HUES48 (cell line): ENCODE data around the gene LCE4A.
"Not testable (repeated sequence)": the region's sequence is repeated elsewhere in the genome, so short reads cannot be mapped to it uniquely, and the experiment has no call there.

Experiments
- H3K27ac ChIP-seq: one replicate; pipeline ENCODE4 v1.7.0; 2013; ENCODE audit warnings: low read depth, low read length, inconsistent platforms
- H3K27me3 ChIP-seq: 2 replicates; pipeline ENCODE4 v1.6.1; 2013; ENCODE audit warnings: mild to moderate bottlenecking, low read length; ENCODE audit not compliant: control insufficient read depth, insufficient read depth
- H3K36me3 ChIP-seq: 2 replicates; pipeline ENCODE4 v1.6.1; 2013; ENCODE audit warnings: low read length; ENCODE audit not compliant: control insufficient read depth, insufficient read depth
- H3K4me1 ChIP-seq: 2 replicates; pipeline ENCODE4 v1.6.1; 2013; ENCODE audit warnings: mild to moderate bottlenecking, low read length; ENCODE audit not compliant: control insufficient read depth, insufficient read depth
- H3K4me3 ChIP-seq: 2 replicates; pipeline ENCODE4 v1.5.1; 2013; ENCODE audit warnings: mild to moderate bottlenecking, low read depth, low read length
- H3K9ac ChIP-seq: 2 replicates; pipeline ENCODE4 v1.6.1; 2013; ENCODE audit warnings: mild to moderate bottlenecking, low read depth, low read length, moderate library complexity
- H3K9me3 ChIP-seq: 2 replicates; pipeline ENCODE4 v1.6.1; 2013; ENCODE audit warnings: low read length; ENCODE audit not compliant: control insufficient read depth, insufficient read depth

LCE4A gene, protein sequence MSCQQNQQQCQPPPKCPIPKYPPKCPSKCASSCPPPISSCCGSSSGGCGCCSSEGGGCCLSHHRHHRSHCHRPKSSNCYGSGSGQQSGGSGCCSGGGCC

DNA sequence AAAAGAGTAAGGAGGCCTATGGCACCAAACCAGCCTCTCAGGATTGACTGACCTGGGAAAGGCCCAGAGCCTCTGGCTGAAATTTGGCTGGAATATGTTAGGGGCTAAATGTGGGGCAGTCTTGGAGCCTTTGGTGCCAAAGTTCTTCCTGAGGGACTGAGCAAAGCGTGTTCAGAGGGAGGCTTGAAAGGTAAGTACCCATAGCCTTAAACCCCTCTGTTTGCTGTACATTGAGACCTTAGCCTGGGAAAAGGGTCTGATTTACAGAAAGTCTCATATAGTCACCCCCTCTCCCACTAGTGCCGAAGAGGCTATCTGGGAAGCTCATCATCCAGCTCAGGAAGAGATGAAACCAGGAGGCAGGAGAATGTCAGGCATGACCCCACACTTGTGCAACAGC, at the start of gene LCE4A:
TSS of gene LCE4A (plus strand) at position 301 of the 400 bp plus-strand sequence. CDS start 916 bp downstream, outside the sequence.
- H3K36me3 ChIP-seq, result no peaks in the 10 kb centered on the region
- H3K9me3 ChIP-seq, result peaks cover 95% of the 10 kb centered on the region
- H3K4me1 ChIP-seq, result no peaks in the 10 kb centered on the region
- no peak within 1 kb of the TSS for H3K9ac ChIP-seq
- H3K27ac ChIP-seq, result no peak within 1 kb of the TSS
- H3K4me3 ChIP-seq, result no peak within 1 kb of the TSS
- no peaks in the 10 kb centered on the region for H3K27me3 ChIP-seq

DNA sequence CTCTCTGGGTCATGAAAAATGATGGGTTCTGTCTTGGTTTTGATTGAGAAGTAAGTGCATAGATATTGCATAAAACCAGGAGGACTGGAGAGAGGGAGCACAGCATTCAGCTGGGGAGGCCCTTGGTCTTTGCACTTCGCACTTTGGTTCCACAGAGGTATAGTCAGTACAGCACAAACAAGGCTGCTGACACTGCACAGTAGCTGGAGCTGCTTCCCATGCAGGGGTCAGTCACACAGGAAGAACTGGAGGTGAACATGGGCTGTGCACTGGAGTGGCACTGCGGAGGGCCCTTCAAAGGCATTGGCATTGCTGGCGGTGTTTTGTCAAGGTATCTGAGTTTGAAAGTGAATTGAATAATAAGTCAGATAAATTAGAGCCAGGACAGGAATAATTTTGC, 49.3 kb upstream of the LCE4A start:
- Histone ChIP-seq H3K27ac (no peak overlapping the region), H3K9ac (no peak overlapping the region), H3K36me3 (no peaks in the 10 kb centered on the region), H3K4me3 (no peak overlapping the region), H3K4me1 (no peaks in the 10 kb centered on the region), H3K9me3 (peaks cover 95% of the 10 kb centered on the region), H3K27me3 (no peaks in the 10 kb centered on the region)

DNA sequence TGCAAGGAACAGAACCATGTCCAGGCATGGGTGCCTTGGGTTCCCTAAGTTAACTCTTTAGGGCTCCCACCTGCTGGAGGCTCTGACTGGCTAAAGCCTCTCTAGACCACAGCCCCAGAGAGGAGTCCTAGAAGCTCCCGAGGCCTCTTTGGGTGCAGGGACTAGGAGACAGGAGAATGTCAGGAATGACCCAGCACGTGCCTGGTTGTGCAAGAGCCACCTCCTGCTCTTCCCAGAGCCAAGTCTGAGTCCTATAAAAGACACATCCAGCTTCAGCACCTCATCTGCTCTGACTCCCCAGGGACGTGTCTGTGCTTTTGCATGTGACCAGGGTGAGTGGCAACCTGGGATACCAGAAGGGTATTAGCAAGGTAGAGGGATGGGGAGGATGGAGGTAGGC, 44.9 kb upstream of the LCE4A start, which contains the start of gene LCE2D:
TSS of gene LCE2D (plus strand) at position 283 of the 400 bp plus-strand sequence. CDS start 726 bp downstream, outside the sequence.
- Histone ChIP-seq H3K36me3 (no peaks in the 10 kb centered on the region), H3K4me1 (no peaks in the 10 kb centered on the region), H3K27me3 (no peaks in the 10 kb centered on the region), H3K9ac (no peak within 1 kb of the TSS), H3K4me3 (no peak within 1 kb of the TSS), H3K27ac (no peak within 1 kb of the TSS), H3K9me3 (peaks cover 95% of the 10 kb centered on the region)

DNA sequence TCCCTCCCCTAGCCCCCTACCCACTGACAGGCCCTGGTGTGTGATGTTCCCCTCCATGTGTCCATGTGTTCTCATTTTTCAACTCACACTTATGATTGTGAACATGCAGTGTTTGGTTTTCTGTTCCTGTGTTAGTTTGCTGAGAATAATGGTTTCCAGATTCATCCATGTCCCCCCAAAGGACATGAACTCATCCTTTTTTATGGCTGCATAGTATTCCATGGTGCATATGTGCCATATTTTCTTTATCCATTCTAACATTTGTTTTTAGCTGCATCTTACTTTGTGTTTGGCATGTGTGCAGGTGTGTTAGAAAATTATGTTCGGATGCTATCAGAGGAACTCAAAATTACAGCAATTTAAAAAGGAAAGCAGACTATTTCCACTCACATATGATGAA, 41.8 kb upstream of the LCE4A start:
- not testable (repeated sequence) for H3K9ac ChIP-seq, H3K4me1 ChIP-seq, H3K4me3 ChIP-seq, H3K36me3 ChIP-seq, H3K27me3 ChIP-seq, H3K27ac ChIP-seq
- peaks cover 92% of the 10 kb centered on the region for H3K9me3 ChIP-seq

DNA sequence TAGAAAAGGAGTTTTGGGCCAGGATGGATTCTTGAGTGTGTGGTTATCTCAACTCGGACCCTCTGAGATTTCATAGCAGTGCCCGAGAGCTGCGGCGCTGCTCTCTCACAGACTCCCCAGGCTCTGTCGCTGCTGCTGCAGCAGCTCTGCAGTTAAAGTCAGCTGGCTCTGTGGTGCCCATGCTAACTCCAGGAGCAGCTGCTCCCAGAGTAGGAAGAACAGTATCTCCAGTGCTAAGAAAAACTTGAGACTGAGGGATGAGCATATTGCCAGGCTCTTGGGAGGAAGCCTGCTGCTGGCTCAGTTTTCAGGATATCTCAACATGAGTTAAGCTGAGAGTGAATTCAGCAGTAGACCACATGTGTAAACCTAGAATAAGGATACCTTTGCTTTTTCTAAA, 40.3 kb upstream of the LCE4A start:
- no peaks in the 10 kb centered on the region for H3K4me1 ChIP-seq
- no peak overlapping the region for H3K27ac ChIP-seq
- H3K4me3 ChIP-seq, result no peak overlapping the region
- no peaks in the 10 kb centered on the region for H3K27me3 ChIP-seq
- H3K36me3 ChIP-seq, result no peaks in the 10 kb centered on the region
- no peak overlapping the region for H3K9ac ChIP-seq
- peaks cover 89% of the 10 kb centered on the region for H3K9me3 ChIP-seq

DNA sequence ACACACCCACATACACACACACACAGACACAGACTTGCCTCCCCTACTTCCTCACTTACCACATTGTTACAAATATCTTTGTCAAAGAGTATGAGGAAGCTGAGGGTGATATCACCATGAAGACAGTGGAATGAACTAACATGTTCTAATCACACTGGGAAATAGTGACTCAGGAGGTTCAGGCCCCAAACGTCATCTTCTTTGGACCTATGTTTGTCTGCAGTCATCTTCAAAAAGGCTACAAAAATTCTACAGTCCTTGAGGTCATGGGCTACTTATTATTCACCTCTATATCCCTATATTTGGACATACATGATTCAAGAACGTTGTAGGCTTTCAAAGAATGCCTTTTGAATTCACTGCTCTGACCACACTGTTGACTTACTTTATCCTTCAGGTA, 34.9 kb upstream of the LCE4A start:
- Histone ChIP-seq H3K9me3 (peaks cover 83% of the 10 kb centered on the region), H3K27me3 (no peaks in the 10 kb centered on the region), H3K4me3 (no peak overlapping the region), H3K27ac (no peak overlapping the region), H3K9ac (no peak overlapping the region), H3K4me1 (no peaks in the 10 kb centered on the region), H3K36me3 (no peaks in the 10 kb centered on the region)

DNA sequence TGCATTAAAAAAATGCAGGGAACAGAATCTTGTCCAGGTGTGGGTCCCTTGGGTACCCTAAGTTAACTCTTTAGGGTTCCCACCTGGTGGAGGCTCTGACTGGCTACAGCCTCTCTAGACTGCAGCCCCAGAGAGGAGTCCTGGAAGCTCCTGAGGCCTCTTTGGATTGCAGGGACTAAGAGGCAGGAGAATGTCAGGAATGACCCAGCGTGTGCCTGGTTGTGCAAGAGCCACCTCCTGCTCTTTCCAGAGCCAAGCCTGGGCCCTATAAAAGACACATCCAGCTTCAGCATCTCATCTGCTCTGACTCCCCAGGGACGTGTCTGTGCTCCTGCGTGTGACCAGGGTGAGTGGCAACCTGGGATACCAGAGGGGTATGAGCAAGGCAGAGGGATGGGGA, 33.0 kb upstream of the LCE4A start, which contains the start of gene LCE2C:
TSS of gene LCE2C (plus strand) at position 297 of the 400 bp plus-strand sequence. CDS start 737 bp downstream, outside the sequence.
- not testable (repeated sequence) for H3K9ac ChIP-seq, H3K27me3 ChIP-seq, H3K27ac ChIP-seq, H3K4me1 ChIP-seq, H3K36me3 ChIP-seq, H3K4me3 ChIP-seq
- H3K9me3 ChIP-seq, result peaks cover 86% of the 10 kb centered on the region

DNA sequence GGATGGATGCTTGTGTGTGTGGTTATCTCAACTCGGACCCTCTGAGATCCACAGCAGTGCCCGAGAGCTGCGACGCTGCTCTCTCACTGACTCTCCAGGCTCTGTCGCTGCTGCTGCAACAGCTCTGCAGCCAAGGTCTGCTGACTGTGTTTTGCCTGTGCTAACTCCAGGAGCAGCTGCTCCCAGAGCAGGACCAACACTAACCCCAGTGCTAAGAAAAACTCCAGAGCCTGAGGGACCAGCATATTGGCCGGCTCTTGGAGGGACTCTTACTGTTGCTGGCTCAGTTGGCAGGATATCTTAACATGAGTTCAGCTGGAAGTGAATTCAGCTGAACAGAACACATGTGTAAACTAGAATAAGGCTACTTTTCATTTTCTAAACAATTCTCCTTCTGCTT, 28.5 kb upstream of the LCE4A start:
- Histone ChIP-seq H3K4me1 (no peaks in the 10 kb centered on the region), H3K9me3 (peaks cover 81% of the 10 kb centered on the region), H3K27ac (no peak overlapping the region), H3K27me3 (no peaks in the 10 kb centered on the region), H3K9ac (no peak overlapping the region), H3K36me3 (no peaks in the 10 kb centered on the region), H3K4me3 (no peak overlapping the region)

DNA sequence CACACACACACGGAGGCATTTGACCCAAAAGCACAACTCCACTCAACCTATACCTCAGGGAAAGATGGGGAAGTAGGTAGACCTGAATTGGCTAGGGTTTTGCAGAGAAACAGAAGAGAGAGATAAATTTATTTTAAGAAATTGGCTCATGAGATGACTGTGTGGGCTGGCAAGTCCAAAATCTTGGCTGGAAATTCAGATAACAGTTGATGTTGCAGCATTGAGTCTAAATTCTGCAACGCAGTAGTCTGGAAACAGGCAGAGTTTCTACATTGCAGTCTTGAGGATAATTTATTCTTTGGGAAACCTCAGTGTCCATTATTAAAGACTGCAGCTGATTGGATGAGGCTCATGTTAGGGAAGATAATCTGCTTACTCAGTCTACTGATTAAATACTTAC, 26.3 kb upstream of the LCE4A start:
- Histone ChIP-seq H3K27ac (no peak overlapping the region), H3K4me1 (no peaks in the 10 kb centered on the region), H3K9ac (no peak overlapping the region), H3K4me3 (no peak overlapping the region), H3K27me3 (no peaks in the 10 kb centered on the region), H3K36me3 (no peaks in the 10 kb centered on the region), H3K9me3 (peaks cover 82% of the 10 kb centered on the region)

DNA sequence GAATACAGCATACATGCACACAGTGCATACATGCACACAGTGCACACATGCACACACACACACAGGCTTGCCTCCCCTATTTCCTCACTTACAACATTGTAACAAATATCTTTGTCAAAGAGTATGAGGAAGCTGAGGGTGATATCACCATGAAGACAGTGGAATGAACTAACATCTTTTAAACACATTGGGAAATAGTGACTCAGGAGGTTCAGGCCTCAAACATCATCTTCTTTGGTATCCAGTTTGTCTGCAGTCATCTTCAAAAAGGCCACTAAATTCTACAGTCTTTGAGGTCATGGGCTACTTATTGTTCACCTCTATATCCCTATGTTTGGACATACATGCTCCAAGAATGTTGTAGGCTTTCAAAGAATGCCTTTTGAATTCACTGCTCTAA, 24.1 kb upstream of the LCE4A start:
- no peak overlapping the region for H3K9ac ChIP-seq
- H3K36me3 ChIP-seq, result no peaks in the 10 kb centered on the region
- H3K4me1 ChIP-seq, result no peaks in the 10 kb centered on the region
- peaks cover 79% of the 10 kb centered on the region for H3K9me3 ChIP-seq
- no peak overlapping the region for H3K27ac ChIP-seq
- H3K27me3 ChIP-seq, result no peaks in the 10 kb centered on the region
- no peak overlapping the region for H3K4me3 ChIP-seq

DNA sequence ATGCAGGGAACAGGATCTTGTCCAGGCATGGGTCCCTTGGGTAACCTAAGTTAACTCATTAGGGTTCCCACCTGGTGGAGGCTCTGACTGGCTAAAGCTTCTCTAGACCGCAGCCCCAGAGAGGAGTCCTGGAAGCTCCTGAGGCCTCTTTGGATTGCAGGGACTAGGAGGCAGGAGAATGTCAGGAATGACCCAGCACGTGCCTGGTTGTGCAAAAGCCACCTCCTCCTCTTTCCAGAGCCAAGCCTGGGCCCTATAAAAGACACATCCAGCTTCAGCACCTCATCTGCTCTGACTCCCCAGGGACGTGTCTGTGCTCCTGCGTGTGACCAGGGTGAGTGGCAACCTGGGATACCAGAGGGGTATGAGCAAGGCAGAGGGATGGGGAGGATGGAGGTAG, 22.1 kb upstream of the LCE4A start, which contains the start of gene LCE2B:
TSS of gene LCE2B (plus strand) at position 301 of the 400 bp plus-strand sequence. CDS start 721 bp downstream, outside the sequence.
- not testable (repeated sequence) for H3K27me3 ChIP-seq, H3K36me3 ChIP-seq, H3K27ac ChIP-seq, H3K4me1 ChIP-seq, H3K9ac ChIP-seq, H3K4me3 ChIP-seq
- H3K9me3 ChIP-seq, result peaks cover 69% of the 10 kb centered on the region
